Measurements from ENCODE around the gene SVOP. TPM values are rescaled to one million over a fixed set of nuclear protein-coding genes. Genes with fewer than 3 reads are reported as not detected.

The SVOP gene
- total RNA-seq, 1 experiment from 2014 or later = 0.47 TPM

- ChIA-PET CTCF (no interaction called here), RAD21 (ENCODE audit: low non-redundant PET in 1 of 2, low total read pairs in 2 of 2, uncharacterized antibody in 2 of 2, unreplicated experiment in 2 of 2) (no interaction called here), POLR2A (no interaction called here)
- H4K20me1 ChIP-seq (ENCODE audit: insufficient read depth) = no peaks in the 10 kb centered on the region
- H3K27ac ChIP-seq (ENCODE audit: low read depth, low read length) = no peak overlapping the region
- no peaks in the 10 kb centered on the region for H3K27me3 ChIP-seq (ENCODE audit: insufficient read depth, low read length)
- no peaks in the 10 kb centered on the region for H3K9me3 ChIP-seq (ENCODE audit: control insufficient read depth in 1 of 2, insufficient read depth in 1 of 2, low read depth in 1 of 2, low read length in 2 of 2)
- H3K36me3 ChIP-seq (ENCODE audit: control insufficient read depth in 1 of 2, insufficient read depth in 2 of 2, low read length in 2 of 2) = no peaks in the 10 kb centered on the region
- no peak overlapping the region for H3K9ac ChIP-seq (ENCODE audit: low read length)
- no peaks in the 10 kb centered on the region for H3K79me2 ChIP-seq (ENCODE audit: insufficient read depth, low read length)
- intact Hi-C loops (cut with micrococcal nuclease) = no loop called here
- DNase-seq (ENCODE audit: low read depth, low spot score) (no peak), ATAC-seq (peak; percentile 38; the same call in 1 of the 2 replicates)
- no peak overlapping the region for H3K4me3 ChIP-seq (replicated peaks in 1 of 2; ENCODE audit: low read depth in 1 of 2, low read length in 2 of 2)
- H3K4me1 ChIP-seq (ENCODE audit: control insufficient read depth in 1 of 2, insufficient read depth in 2 of 2, low read length in 2 of 2) = peaks cover 15% of the 10 kb centered on the region in 2 experiments; a peak in 2 of 4 replicates
- TF ChIP-seq EZH2 (IDR thresholded peaks at IDR 0.05) (no peak), ATF3 (IDR thresholded peaks at IDR 0.05) (no peak), POLR2A (IDR thresholded peaks at IDR 0.05; ENCODE audit: borderline replicate concordance, extremely low read depth, insufficient read depth, insufficient read length) (no peak), POLR2AphosphoS5 (IDR thresholded peaks at IDR 0.05; ENCODE audit: low read depth, low read length) (no peak), ZFX (IDR thresholded peaks at IDR 0.05) (no peak; the same call in 1 of the 2 replicates), MAX (IDR thresholded peaks at IDR 0.05) (no peak)
- no peak overlapping the region for H3K4me2 ChIP-seq (ENCODE audit: low read length)
- no TSS peak for BruUV-seq (replicated peaks)
- no peak overlapping the region for H2AFZ ChIP-seq (ENCODE audit: low read depth, low read length, poor library complexity, severe bottlenecking)
- H3K9me2 ChIP-seq (ENCODE audit: insufficient read depth) = no peaks in the 10 kb centered on the region
These were observed 113.0 kb downstream of the SVOP start for GRCh38 chr12:108907839-108908351.

GRCh38 chr12:108906971-108907370 lies 113.9 kb downstream of the SVOP start:
- Histone ChIP-seq H4K20me1 (ENCODE audit: insufficient read depth) (no peaks in the 10 kb centered on the region), H3K27me3 (ENCODE audit: insufficient read depth, low read length) (no peaks in the 10 kb centered on the region), H3K27ac (ENCODE audit: low read depth, low read length) (no peak overlapping the region), H3K9ac (ENCODE audit: low read length) (no peak overlapping the region), H3K79me2 (ENCODE audit: insufficient read depth, low read length) (no peaks in the 10 kb centered on the region), H3K4me3 (replicated peaks in 1 of 2; ENCODE audit: low read depth in 1 of 2, low read length in 2 of 2) (no peak overlapping the region), H3K9me3 (ENCODE audit: control insufficient read depth in 1 of 2, insufficient read depth in 1 of 2, low read depth in 1 of 2, low read length in 2 of 2) (no peaks in the 10 kb centered on the region), H3K36me3 (ENCODE audit: control insufficient read depth in 1 of 2, insufficient read depth in 2 of 2, low read length in 2 of 2) (no peaks in the 10 kb centered on the region), H2AFZ (ENCODE audit: low read depth, low read length, poor library complexity, severe bottlenecking) (no peak overlapping the region), H3K4me1 (ENCODE audit: control insufficient read depth in 1 of 2, insufficient read depth in 2 of 2, low read length in 2 of 2) (peaks cover 9 to 12% of the 10 kb centered on the region in 2 experiments; a peak in 2 of 4 replicates), H3K4me2 (ENCODE audit: low read length) (no peak overlapping the region), H3K9me2 (ENCODE audit: insufficient read depth) (no peaks in the 10 kb centered on the region)
- POLR2A ChIA-PET = no interaction called here
- intact Hi-C loops (cut with micrococcal nuclease) = no loop called here
- BruUV-seq (replicated peaks) = no TSS peak
- RAD21 ChIA-PET (ENCODE audit: low non-redundant PET in 1 of 2, low total read pairs in 2 of 2, uncharacterized antibody in 2 of 2, unreplicated experiment in 2 of 2) = no interaction called here
- no peak for ATAC-seq
- no peak for DNase-seq (ENCODE audit: low read depth, low spot score)
- CTCF ChIA-PET = no interaction called here
- TF ChIP-seq ELF1 (IDR thresholded peaks at IDR 0.05; ENCODE audit: borderline replicate concordance, low read depth) (no peak), YY1 (IDR thresholded peaks at IDR 0.05; ENCODE audit: extremely low read depth, insufficient replicate concordance, low read depth, low read length) (no peak), CTCF (IDR thresholded peaks at IDR 0.05 in 2 of 3, conservative IDR thresholded peaks at IDR 0.05 in 1 of 3; ENCODE audit: borderline replicate concordance in 1 of 3, insufficient read depth in 1 of 3, low read depth in 2 of 3, low read length in 2 of 3) (no peak), EZH2 (IDR thresholded peaks at IDR 0.05) (no peak), ZBTB33 (IDR thresholded peaks at IDR 0.05; ENCODE audit: extremely low read depth, insufficient replicate concordance, low read length) (no peak), CEBPB (IDR thresholded peaks at IDR 0.05; ENCODE audit: low read depth) (no peak), ATF3 (IDR thresholded peaks at IDR 0.05) (no peak), SRF (IDR thresholded peaks at IDR 0.05; ENCODE audit: low read depth) (no peak), CBX3 (IDR thresholded peaks at IDR 0.05; ENCODE audit: low read depth) (no peak), EZH2phosphoT487 (IDR thresholded peaks at IDR 0.05; ENCODE audit: borderline replicate concordance) (no peak), RAD21 (IDR thresholded peaks at IDR 0.05; ENCODE audit: low read depth) (no peak), SP1 (IDR thresholded peaks at IDR 0.05; ENCODE audit: low read depth) (no peak), POLR2AphosphoS5 (IDR thresholded peaks at IDR 0.05; ENCODE audit: low read depth, low read length) (no peak)

All from HCT116 (cell line).